Testis (tissue), 2 donors: Measurements from ENCODE around the gene SYNE2.

ENCODE experiments used
- CTCF ChIP-seq, 3 experiments: fragments of 450-650 bp in 2 of 3; fragments of 200-600 bp in 1 of 3; sonication (generic) in 1 of 3; IDR thresholded peaks; one replicate each; pipeline ENCODE4 v1.5.1; 2016 to 2019; ENCODE audit warnings: antibody characterized with exemption in 3 of 3, mild to moderate bottlenecking in 2 of 3, moderate library complexity in 1 of 3
- POLR2A ChIP-seq: fragments of 450-650 bp; IDR thresholded peaks from one replicate; pipeline ENCODE4 v1.6.1; 2017; ENCODE audit warnings: antibody characterized with exemption, mild to moderate bottlenecking, moderate library complexity

GRCh38 chr14:64074961-64075612 lies 222.3 kb downstream of the SYNE2 start:
- TF ChIP-seq CTCF (IDR thresholded peaks at IDR 0.05) = no peak
- TF ChIP-seq POLR2A = no peak
